HG03139 (cell line): ENCODE data around the gene PHC2.

Experiments
- ATAC-seq: cut with Tn5 transposase; IDR thresholded peaks from one replicate; pipeline ENCODE4 v1.9.1; 2021; ENCODE audit not compliant: unreplicated experiment

Gene PHC2

GRCh38 chr1:33424205-33424604 lies 6.7 kb downstream of the PHC2 start:
- no peak for ATAC-seq

- no peak for ATAC-seq
Observed at GRCh38 chr1:33420870-33421775, 9.8 kb downstream of the PHC2 start.

GRCh38 chr1:33418811-33419210 lies 12.1 kb downstream of the PHC2 start:
- no peak for ATAC-seq

GRCh38 chr1:33414879-33415278 lies 16.0 kb downstream of the PHC2 start:
- ATAC-seq, result no peak

GRCh38 chr1:33410091-33410701 lies 20.7 kb downstream of the PHC2 start:
- no peak for ATAC-seq

- no peak for ATAC-seq
Observed at GRCh38 chr1:33408093-33408436, 22.8 kb downstream of the PHC2 start.

- no peak for ATAC-seq
Observed at GRCh38 chr1:33407352-33408092, 23.4 kb downstream of the PHC2 start.

GRCh38 chr1:33402206-33402605 lies 28.7 kb downstream of the PHC2 start:
- no peak for ATAC-seq

- ATAC-seq, result no peak
Observed at GRCh38 chr1:33401471-33401870, 29.4 kb downstream of the PHC2 start.

- ATAC-seq, result no peak
Observed at GRCh38 chr1:33400153-33400911, 30.6 kb downstream of the PHC2 start.

- no peak for ATAC-seq
Observed at GRCh38 chr1:33399375-33399774, 31.5 kb downstream of the PHC2 start.

- no peak for ATAC-seq
Observed at GRCh38 chr1:33397994-33398393, 32.9 kb downstream of the PHC2 start.

- ATAC-seq, result no peak
Observed at GRCh38 chr1:33397125-33397506, 33.8 kb downstream of the PHC2 start.

GRCh38 chr1:33396188-33397124 lies 34.4 kb downstream of the PHC2 start:
- ATAC-seq, result no peak

GRCh38 chr1:33394770-33395169 lies 36.1 kb downstream of the PHC2 start:
- no peak for ATAC-seq

GRCh38 chr1:33393991-33394390 lies 36.9 kb downstream of the PHC2 start:
- ATAC-seq, result no peak

GRCh38 chr1:33393524-33393923 lies 37.4 kb downstream of the PHC2 start:
- no peak for ATAC-seq

GRCh38 chr1:33392639-33393038 lies 38.3 kb downstream of the PHC2 start:
- ATAC-seq, result no peak

- ATAC-seq, result no peak
Observed at GRCh38 chr1:33392206-33392605, 38.7 kb downstream of the PHC2 start.
